Mesenchymal stem cell (in vitro differentiated cells and primary cell): ENCODE measurements around the gene ITPKB.

Source experiments
- DNase-seq: peaks from one replicate; pipeline ENCODE4 v3.0.0-alpha.2; 2013
- H2AFZ ChIP-seq: one replicate; pipeline ENCODE4 v1.6.1; 2013; ENCODE audit warnings: low read depth, mild to moderate bottlenecking, control low read depth, inconsistent platforms, low read length, moderate library complexity
- H2AK5ac ChIP-seq: 2 replicates; pipeline ENCODE4 v1.6.1; 2013; ENCODE audit warnings: low read length, moderate library complexity, mild to moderate bottlenecking, inconsistent platforms; ENCODE audit not compliant: severe bottlenecking
- H2BK120ac ChIP-seq: one replicate; pipeline ENCODE4 v1.6.1; 2013; ENCODE audit warnings: low read depth, mild to moderate bottlenecking, inconsistent platforms, low read length, moderate library complexity
- H2BK12ac ChIP-seq, 2 experiments: one replicate each; pipeline ENCODE4 v1.6.1; 2013; ENCODE audit warnings: inconsistent platforms in 2 of 2, low read length in 2 of 2, mild to moderate bottlenecking in 2 of 2, moderate library complexity in 2 of 2, control low read depth in 1 of 2
- H2BK15ac ChIP-seq: one replicate; pipeline ENCODE4 v1.6.1; 2013; ENCODE audit warnings: mild to moderate bottlenecking, low read depth, inconsistent platforms; ENCODE audit not compliant: poor library complexity, severe bottlenecking
- H2BK5ac ChIP-seq: 2 replicates; pipeline ENCODE4 v1.6.1; 2013; ENCODE audit warnings: low read depth, mild to moderate bottlenecking, low read length, control low read depth, inconsistent platforms; ENCODE audit not compliant: poor library complexity, severe bottlenecking
- H3K14ac ChIP-seq, 2 experiments: one replicate each; pipeline ENCODE4 v1.6.1; 2013; ENCODE audit warnings: inconsistent platforms in 2 of 2, low read length in 2 of 2, control low read depth in 1 of 2, mild to moderate bottlenecking in 1 of 2, moderate library complexity in 1 of 2
- H3K18ac ChIP-seq, 2 experiments: one replicate each; pipeline ENCODE4 v1.6.1; 2013; ENCODE audit warnings: inconsistent platforms in 2 of 2, low read length in 2 of 2, control low read depth in 1 of 2, low read depth in 1 of 2, mild to moderate bottlenecking in 1 of 2
- H3K23ac ChIP-seq, 2 experiments: one replicate each; pipeline ENCODE4 v1.6.1; 2013; ENCODE audit warnings: inconsistent platforms in 2 of 2, low read length in 2 of 2, mild to moderate bottlenecking in 2 of 2, moderate library complexity in 2 of 2, control low read depth in 1 of 2
- H3K27ac ChIP-seq: 2 replicates; pipeline ENCODE4 v1.5.1; 2013; ENCODE audit warnings: mild to moderate bottlenecking, moderate library complexity, low read length, control low read depth, inconsistent platforms; ENCODE audit not compliant: poor library complexity, severe bottlenecking
- H3K27me3 ChIP-seq, 2 experiments: 2 replicates each; pipeline versions ENCODE4 v1.6.1 to v1.7.0; 2013; ENCODE audit warnings: low read length in 2 of 2, mild to moderate bottlenecking in 2 of 2, moderate library complexity in 2 of 2, control low read depth in 1 of 2, inconsistent platforms in 1 of 2; ENCODE audit not compliant: control insufficient read depth in 1 of 2, insufficient read depth in 1 of 2
- H3K36me3 ChIP-seq, 2 experiments: 2 replicates each; pipeline versions ENCODE4 v1.6.1 to v1.7.0; 2013; ENCODE audit warnings: low read length in 2 of 2, control low read depth in 1 of 2, inconsistent platforms in 1 of 2, low read depth in 1 of 2, mild to moderate bottlenecking in 1 of 2; ENCODE audit not compliant: insufficient read depth in 2 of 2, control insufficient read depth in 1 of 2
- H3K4ac ChIP-seq, 2 experiments: one replicate each; pipeline ENCODE4 v1.6.1; 2013; ENCODE audit warnings: inconsistent platforms in 2 of 2, low read length in 2 of 2, mild to moderate bottlenecking in 2 of 2, moderate library complexity in 2 of 2, control low read depth in 1 of 2, low read depth in 1 of 2
- H3K4me1 ChIP-seq: 2 replicates; pipeline ENCODE4 v1.6.1; 2013; ENCODE audit warnings: low read depth, low read length, control low read depth; ENCODE audit not compliant: control insufficient read depth, insufficient read depth
- H3K4me2 ChIP-seq: 2 replicates; pipeline ENCODE4 v1.6.1; 2013; ENCODE audit warnings: low read length, mild to moderate bottlenecking, inconsistent platforms; ENCODE audit not compliant: poor library complexity, severe bottlenecking
- H3K4me3 ChIP-seq, 2 experiments: 2 replicates each; pipeline versions ENCODE4 v1.5.1 to v1.7.0; 2013; ENCODE audit warnings: low read length in 2 of 2, mild to moderate bottlenecking in 2 of 2, control low read depth in 1 of 2, low read depth in 1 of 2; ENCODE audit not compliant: insufficient read depth in 1 of 2
- H3K79me1 ChIP-seq: replicated peaks from 2 replicates; pipeline ENCODE4 v1.6.1; 2013; ENCODE audit warnings: mild to moderate bottlenecking, control low read depth, low read length, inconsistent platforms; ENCODE audit not compliant: poor library complexity, severe bottlenecking
- H3K9ac ChIP-seq: 2 replicates; pipeline ENCODE4 v1.7.0; 2013; ENCODE audit warnings: mild to moderate bottlenecking, low read length, moderate library complexity
- H3K9me3 ChIP-seq: 2 replicates; pipeline ENCODE4 v1.7.0; 2013; ENCODE audit warnings: mild to moderate bottlenecking, low read length; ENCODE audit not compliant: control insufficient read depth
- H4K8ac ChIP-seq: one replicate; pipeline ENCODE4 v1.6.1; 2013; ENCODE audit warnings: inconsistent platforms, mild to moderate bottlenecking, low read length, moderate library complexity
- H4K91ac ChIP-seq: one replicate; pipeline ENCODE4 v1.6.1; 2013; ENCODE audit warnings: mild to moderate bottlenecking, low read length, inconsistent platforms
- WGBS: methylation state at CpG from one replicate; pipeline ENCODE4 v1.1.7; 2013; ENCODE audit warnings: mixed read lengths; 5-methylcytosine and 5-hydroxymethylcytosine counted together

Gene ITPKB

GRCh38 chr1:226754793-226755533 lies 15.9 kb upstream of the ITPKB start:
- Histone ChIP-seq H3K9ac (no peak overlapping the region), H3K79me1 (no peaks in the 10 kb centered on the region)

DNA sequence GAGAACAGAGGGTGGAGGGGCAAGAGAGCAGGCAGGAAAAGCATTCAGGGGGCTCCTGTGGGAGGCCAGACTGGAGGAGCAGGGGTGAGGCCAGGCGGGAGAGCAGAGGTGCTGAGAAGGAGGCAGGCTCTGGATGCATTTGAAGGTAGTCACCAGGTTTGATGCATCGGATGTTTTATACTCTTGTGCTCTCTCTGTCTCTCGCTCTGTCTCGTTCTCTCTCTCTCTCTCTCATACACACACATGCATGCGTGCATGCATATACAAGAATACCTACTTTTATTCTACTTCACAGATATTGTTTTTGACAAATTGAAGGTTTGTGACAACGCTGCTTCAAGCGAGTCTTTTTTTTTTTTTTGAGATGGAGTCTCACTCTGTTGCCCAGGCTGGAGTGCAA lies 15.0 kb upstream of the ITPKB start:
- Histone ChIP-seq H3K4me1 (no peaks in the 10 kb centered on the region), H3K4me3 (no peak overlapping the region), H2BK5ac (no peak overlapping the region), H4K8ac (no peak overlapping the region), H2AK5ac (no peak overlapping the region), H4K91ac (no peak overlapping the region), H2BK15ac (no peak overlapping the region), H3K9ac (no peak overlapping the region), H3K36me3 (no peaks in the 10 kb centered on the region), H3K14ac (no peak overlapping the region), H3K79me1 (no peaks in the 10 kb centered on the region), H2AFZ (no peak overlapping the region), H3K4me2 (no peak overlapping the region), H2BK120ac (no peak overlapping the region), H3K27me3 (peaks cover 3 to 15% of the 10 kb centered on the region in 2 experiments), H3K27ac (no peak overlapping the region), H3K4ac (no peak overlapping the region), H3K9me3 (no peaks in the 10 kb centered on the region), H3K18ac (no peak overlapping the region), H3K23ac (no peak overlapping the region), H2BK12ac (no peak overlapping the region)
- DNase-seq = no peak
- 88% methylated on average over 5 of the region's 7 CpGs for WGBS

More at GRCh38 chr1:226754793-226755533, 15.9 kb upstream of the ITPKB start:
- Histone ChIP-seq H3K4me1 (peaks cover 3% of the 10 kb centered on the region), H3K27me3 (peaks cover 3 to 11% of the 10 kb centered on the region in 2 experiments), H2BK120ac (no peak overlapping the region), H2AFZ (no peak overlapping the region), H2BK5ac (no peak overlapping the region), H4K91ac (no peak overlapping the region), H3K27ac (no peak overlapping the region), H3K14ac (no peak overlapping the region), H3K4me2 (no peak overlapping the region), H2BK15ac (no peak overlapping the region), H3K36me3 (no peaks in the 10 kb centered on the region), H4K8ac (no peak overlapping the region), H2AK5ac (no peak overlapping the region), H3K9me3 (no peaks in the 10 kb centered on the region), H3K4me3 (no peak overlapping the region), H2BK12ac (no peak overlapping the region), H3K18ac (no peak overlapping the region), H3K23ac (no peak overlapping the region), H3K4ac (no peak overlapping the region)
- no peak for DNase-seq
- 89% methylated on average over 8 of the region's 9 CpGs for WGBS

GRCh38 chr1:226751703-226752102 lies 12.6 kb upstream of the ITPKB start:
- no peak overlapping the region for H2BK15ac ChIP-seq
- H3K79me1 ChIP-seq = no peaks in the 10 kb centered on the region
- H3K27me3 ChIP-seq = peaks cover 7 to 22% of the 10 kb centered on the region in 2 experiments
- no peak overlapping the region for H2AFZ ChIP-seq
- no peak overlapping the region for H2BK12ac ChIP-seq
- no peaks in the 10 kb centered on the region for H3K9me3 ChIP-seq
- no peak overlapping the region for H3K27ac ChIP-seq
- 93% methylated on average over 2 of the region's 3 CpGs for WGBS
- H4K91ac ChIP-seq = no peak overlapping the region
- DNase-seq = no peak
- no peak overlapping the region for H4K8ac ChIP-seq
- no peak overlapping the region for H2BK120ac ChIP-seq
- no peak overlapping the region for H3K4me2 ChIP-seq
- H3K9ac ChIP-seq = no peak overlapping the region
- no peak overlapping the region for H3K18ac ChIP-seq
- H3K4ac ChIP-seq = no peak overlapping the region
- no peak overlapping the region for H3K23ac ChIP-seq
- H3K4me1 ChIP-seq = no peaks in the 10 kb centered on the region
- H2AK5ac ChIP-seq = no peak overlapping the region
- H3K36me3 ChIP-seq = no peaks in the 10 kb centered on the region
- no peak overlapping the region for H3K14ac ChIP-seq
- no peak overlapping the region for H2BK5ac ChIP-seq
- no peak overlapping the region for H3K4me3 ChIP-seq

- Histone ChIP-seq H3K4me2 (no peak overlapping the region), H3K4me3 (no peak overlapping the region), H2AFZ (no peak overlapping the region), H2BK5ac (no peak overlapping the region), H4K8ac (no peak overlapping the region), H3K27ac (no peak overlapping the region), H2BK12ac (no peak overlapping the region), H3K4me1 (no peaks in the 10 kb centered on the region), H3K18ac (no peak overlapping the region), H2AK5ac (no peak overlapping the region), H3K79me1 (no peaks in the 10 kb centered on the region), H3K4ac (no peak overlapping the region), H3K23ac (no peak overlapping the region), H3K9me3 (no peaks in the 10 kb centered on the region), H3K27me3 (peaks cover 7 to 22% of the 10 kb centered on the region in 2 experiments), H3K9ac (no peak overlapping the region), H3K36me3 (no peaks in the 10 kb centered on the region), H2BK15ac (no peak overlapping the region), H2BK120ac (no peak overlapping the region), H4K91ac (no peak overlapping the region), H3K14ac (no peak overlapping the region)
- no peak for DNase-seq
- WGBS = 92% methylated on average over 2 of the region's 2 CpGs
Measured at GRCh38 chr1:226751214-226751613, 12.1 kb upstream of the ITPKB start.
